ENCODE data around the gene MIEF2.

GRCh38 chr17:18233803-18234518 lies 26.5 kb upstream of the MIEF2 start:
- TF ChIP-seq, protein P1, sequence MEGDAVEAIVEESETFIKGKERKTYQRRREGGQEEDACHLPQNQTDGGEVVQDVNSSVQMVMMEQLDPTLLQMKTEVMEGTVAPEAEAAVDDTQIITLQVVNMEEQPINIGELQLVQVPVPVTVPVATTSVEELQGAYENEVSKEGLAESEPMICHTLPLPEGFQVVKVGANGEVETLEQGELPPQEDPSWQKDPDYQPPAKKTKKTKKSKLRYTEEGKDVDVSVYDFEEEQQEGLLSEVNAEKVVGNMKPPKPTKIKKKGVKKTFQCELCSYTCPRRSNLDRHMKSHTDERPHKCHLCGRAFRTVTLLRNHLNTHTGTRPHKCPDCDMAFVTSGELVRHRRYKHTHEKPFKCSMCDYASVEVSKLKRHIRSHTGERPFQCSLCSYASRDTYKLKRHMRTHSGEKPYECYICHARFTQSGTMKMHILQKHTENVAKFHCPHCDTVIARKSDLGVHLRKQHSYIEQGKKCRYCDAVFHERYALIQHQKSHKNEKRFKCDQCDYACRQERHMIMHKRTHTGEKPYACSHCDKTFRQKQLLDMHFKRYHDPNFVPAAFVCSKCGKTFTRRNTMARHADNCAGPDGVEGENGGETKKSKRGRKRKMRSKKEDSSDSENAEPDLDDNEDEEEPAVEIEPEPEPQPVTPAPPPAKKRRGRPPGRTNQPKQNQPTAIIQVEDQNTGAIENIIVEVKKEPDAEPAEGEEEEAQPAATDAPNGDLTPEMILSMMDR (IDR thresholded peaks at IDR 0.05), result no peak
- TF ChIP-seq POLR2A (IDR thresholded peaks at IDR 0.05), result no peak

Measured in right lobe of liver (tissue), 4 donors.